Raji (cell line): Measurements from ENCODE around the gene C6orf89.
A peak's percentile ranks its signal among the peaks of the same experiment; 100 is the strongest.

Experiments
- POLR2A ChIP-seq: IDR thresholded peaks from 2 replicates; pipeline ENCODE4 v1.6.1; 2011; ENCODE audit warnings: low read depth, low read length, control low read depth; ENCODE audit not compliant: insufficient read depth

Gene C6orf89

DNA sequence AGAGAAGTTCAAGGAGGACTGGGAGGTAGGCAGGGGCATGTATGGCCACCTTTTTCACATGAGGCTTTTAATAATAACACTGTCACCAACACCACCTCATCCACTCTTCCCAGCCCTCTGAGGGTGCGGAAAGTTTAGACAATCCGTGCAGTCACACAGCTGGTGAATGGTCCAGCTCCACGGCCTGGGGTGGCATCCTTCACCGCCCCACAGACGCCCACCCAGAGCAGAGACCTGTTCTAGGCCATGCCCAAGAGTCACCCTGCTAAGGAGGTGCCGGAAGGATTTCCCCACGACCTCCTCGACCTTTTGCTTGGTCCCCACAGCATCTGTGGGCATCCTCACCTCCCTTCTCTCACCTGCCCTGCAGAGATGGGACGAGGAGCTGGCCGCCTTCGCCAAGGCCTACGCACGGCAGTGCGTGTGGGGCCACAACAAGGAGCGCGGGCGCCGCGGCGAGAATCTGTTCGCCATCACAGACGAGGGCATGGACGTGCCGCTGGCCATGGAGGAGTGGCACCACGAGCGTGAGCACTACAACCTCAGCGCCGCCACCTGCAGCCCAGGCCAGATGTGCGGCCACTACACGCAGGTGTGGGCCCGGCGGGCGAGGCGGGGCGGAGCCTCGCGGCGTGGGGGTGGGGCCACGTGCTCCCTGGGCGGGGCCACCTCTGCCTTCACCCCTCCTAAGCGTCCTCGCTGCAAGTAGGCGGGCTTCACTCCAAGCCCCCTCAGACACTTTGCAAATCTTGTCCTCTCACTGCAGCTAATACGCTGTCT, 73.2 kb downstream of the C6orf89 start:
- no peak for TF ChIP-seq POLR2A

- no peak for TF ChIP-seq POLR2A
Measured at GRCh38 chr6:36959555-36960250, 74.0 kb downstream of the C6orf89 start.

DNA sequence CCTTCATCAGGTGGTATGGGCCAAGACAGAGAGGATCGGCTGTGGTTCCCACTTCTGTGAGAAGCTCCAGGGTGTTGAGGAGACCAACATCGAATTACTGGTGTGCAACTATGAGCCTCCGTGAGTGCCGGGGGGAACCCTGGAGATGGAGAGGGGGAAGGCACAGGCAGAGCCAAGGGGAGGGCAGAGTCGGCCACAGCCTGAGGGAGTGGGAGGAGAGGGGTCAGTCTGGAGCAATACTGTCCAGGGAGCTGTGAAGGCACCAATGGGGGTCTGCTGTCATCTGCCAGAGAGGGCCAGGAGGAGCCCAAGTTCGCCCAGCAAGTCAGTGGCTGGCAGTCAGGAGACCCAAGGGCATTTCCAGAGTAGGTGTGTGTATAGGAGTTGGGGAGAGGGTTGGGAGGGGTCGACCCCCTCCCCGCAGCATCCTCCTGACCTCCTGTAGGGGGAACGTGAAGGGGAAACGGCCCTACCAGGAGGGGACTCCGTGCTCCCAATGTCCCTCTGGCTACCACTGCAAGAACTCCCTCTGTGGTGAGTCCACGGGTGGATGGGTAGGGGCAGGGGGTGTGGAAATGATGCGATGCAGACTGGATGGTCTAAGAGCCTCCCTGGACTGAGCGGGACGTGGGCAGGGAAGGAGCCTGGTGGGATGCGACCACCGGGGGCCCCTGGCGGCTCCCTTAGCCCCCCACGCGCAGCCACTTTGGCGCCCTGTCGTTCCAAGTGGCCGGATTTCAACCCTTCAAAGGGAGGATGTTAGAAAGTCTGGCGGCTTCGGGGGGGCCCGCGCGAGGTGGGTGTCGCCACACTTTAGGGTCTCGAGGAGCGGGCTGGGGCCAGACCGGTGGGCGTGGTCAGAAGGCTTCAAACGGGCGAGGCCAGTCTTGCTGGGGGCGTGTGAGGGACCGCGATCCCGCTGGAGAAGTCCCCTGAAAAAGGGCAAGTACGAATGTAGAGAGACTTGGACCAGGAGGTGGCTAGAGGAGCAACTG, 76.0 kb downstream of the C6orf89 start:
- TF ChIP-seq POLR2A = no peak

DNA sequence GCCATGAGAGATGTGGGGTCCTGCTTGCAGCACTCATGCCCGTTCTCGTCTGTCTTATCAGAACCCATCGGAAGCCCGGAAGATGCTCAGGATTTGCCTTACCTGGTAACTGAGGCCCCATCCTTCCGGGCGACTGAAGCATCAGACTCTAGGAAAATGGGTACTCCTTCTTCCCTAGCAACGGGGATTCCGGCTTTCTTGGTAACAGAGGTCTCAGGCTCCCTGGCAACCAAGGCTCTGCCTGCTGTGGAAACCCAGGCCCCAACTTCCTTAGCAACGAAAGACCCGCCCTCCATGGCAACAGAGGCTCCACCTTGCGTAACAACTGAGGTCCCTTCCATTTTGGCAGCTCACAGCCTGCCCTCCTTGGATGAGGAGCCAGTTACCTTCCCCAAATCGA, 77.1 kb downstream of the C6orf89 start:
- TF ChIP-seq POLR2A = no peak

DNA sequence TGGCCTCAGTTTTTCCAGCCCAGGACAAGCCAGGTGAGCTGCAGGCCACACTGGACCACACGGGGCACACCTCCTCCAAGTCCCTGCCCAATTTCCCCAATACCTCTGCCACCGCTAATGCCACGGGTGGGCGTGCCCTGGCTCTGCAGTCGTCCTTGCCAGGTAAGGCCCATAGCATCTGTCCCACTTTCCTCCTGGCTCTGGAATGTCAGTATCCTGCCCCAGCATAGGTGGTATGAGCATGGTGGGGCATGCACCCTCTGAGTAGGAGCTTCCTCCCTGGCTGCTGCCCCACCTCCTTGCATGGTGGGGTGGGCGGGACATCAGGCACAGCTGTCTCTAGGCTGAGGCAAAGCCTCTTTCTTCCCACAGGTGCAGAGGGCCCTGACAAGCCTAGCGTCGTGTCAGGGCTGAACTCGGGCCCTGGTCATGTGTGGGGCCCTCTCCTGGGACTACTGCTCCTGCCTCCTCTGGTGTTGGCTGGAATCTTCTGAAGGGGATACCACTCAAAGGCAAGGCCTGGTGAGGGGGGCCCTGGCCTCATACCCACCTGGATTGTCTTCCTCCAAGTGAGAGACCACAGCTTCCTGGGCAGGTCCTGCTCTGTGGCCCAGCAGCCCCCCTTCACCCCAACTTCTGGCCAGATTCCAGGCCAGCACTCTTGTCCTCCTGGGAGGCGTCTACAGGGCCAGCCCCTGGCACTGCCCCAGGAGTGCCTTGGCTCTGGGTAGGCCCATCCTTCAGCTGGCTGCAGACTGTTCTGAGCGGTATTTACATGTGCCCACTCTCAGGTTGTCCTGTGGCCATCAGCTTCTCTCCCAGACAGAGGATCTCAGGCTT, 77.9 kb downstream of the C6orf89 start:
- TF ChIP-seq POLR2A = peak; percentile 48

DNA sequence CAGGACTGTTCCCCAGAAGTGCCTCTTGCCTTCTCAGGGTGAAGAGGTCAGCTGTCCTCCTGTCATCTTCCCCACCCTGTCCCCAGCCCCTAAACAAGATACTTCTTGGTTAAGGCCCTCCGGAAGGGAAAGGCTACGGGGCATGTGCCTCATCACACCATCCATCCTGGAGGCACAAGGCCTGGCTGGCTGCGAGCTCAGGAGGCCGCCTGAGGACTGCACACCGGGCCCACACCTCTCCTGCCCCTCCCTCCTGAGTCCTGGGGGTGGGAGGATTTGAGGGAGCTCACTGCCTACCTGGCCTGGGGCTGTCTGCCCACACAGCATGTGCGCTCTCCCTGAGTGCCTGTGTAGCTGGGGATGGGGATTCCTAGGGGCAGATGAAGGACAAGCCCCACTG, 78.6 kb downstream of the C6orf89 start:
- TF ChIP-seq POLR2A = no peak

DNA sequence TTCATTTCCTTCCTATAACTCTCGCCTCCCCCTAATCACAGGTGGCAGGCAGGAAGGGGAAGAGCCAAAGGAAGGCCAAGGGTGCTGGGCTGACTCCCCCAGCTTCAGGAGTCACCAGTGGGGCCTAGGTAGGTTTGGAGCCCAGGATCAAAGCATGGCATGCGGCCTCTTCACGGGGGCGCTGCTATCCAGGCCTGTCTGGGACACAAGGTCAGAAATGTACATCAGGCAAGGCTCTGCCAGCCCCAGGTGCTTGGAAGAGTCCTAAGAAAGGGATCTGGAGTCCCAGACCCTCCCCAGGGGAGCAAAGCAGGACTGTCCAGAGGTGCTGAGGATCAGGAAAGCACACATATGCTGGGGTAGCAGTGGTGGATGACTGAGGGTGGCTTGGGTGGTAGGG, 79.2 kb downstream of the C6orf89 start:
- TF ChIP-seq POLR2A = no peak

DNA sequence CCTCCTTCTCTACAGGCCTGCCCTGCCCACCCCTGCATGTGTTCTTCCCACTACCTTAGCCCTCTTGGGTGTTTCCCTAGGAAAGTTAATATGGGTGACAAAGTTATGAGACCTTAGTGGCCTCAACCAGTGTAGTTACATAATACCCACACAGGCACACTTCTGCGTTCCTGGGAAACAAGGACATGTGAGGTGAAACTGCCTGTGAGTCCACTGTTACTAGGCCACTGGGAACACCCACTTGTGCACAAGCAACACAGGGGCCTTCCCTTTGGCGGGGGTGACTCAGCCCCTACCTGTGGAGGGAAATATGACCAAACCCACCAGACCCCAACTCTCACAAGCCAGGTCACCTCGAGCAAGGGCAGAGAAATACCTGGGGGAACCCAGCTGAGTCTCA, 81.5 kb downstream of the C6orf89 start:
- TF ChIP-seq POLR2A = no peak

- no peak for TF ChIP-seq POLR2A
Measured at GRCh38 chr6:36967757-36968156, 82.0 kb downstream of the C6orf89 start.

- no peak for TF ChIP-seq POLR2A
Measured at GRCh38 chr6:36968266-36968977, 82.7 kb downstream of the C6orf89 start.

DNA sequence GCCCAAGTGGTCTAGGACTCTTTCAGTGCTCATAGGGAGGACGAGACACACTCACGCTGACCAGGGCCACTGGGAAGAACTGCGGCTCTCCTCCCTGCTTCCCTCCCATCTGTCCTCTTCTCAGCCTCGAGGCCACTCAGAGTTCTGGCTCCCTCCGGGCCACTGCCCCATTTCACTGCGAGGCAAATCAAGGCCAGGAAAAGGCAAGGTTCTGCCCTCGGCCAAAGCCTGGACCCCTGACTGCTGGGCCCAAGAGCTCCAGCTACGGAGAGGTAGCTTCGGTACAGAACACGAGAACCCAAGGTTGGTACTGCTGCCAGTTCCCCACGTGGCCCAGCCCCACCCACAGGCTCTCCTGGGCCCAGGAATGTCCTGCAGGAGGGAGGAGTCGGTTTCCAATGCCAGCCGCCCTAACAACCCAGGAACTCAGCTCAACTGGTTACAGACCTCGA, 83.5 kb downstream of the C6orf89 start:
- TF ChIP-seq POLR2A = no peak

- no peak for TF ChIP-seq POLR2A
Measured at GRCh38 chr6:36969988-36970891, 84.5 kb downstream of the C6orf89 start.
